Panc1 (cell line): ENCODE data around the gene FHIT. TPM values are rescaled to one million over a fixed set of nuclear protein-coding genes. Genes with fewer than 3 reads are reported as not detected.

Source experiments
- ATAC-seq: fragments of 200-7000 bp; cut with Tn5 transposase; 2 replicates; pipeline ENCODE4 v1.9.1; 2020; ENCODE audit warnings: mild to moderate bottlenecking, moderate library complexity
- BruUV-seq: library from RNA; stranded (reverse); fragments of 400-500 nt; replicated peaks from 2 replicates; lab custom pipeline; 2021; lab: Mats Ljungman, UMichigan
- CTCF ChIA-PET: fragments of 300-600 bp; sonication (Branson Sonifier 250); formaldehyde crosslinking; loops from one replicate; lab custom pipeline; 2022; ENCODE audit warnings: antibody characterized with exemption; lab: Charles Lee
- POLR2A ChIA-PET: fragments of 300-600 bp; sonication (Branson Sonifier 250); formaldehyde crosslinking; loops from one replicate; lab custom pipeline; 2022; ENCODE audit warnings: antibody characterized with exemption; lab: Charles Lee
- DNase-seq: peaks from one replicate; pipeline ENCODE4 v3.0.0-alpha.2; 2010; ENCODE audit warnings: low read depth, low spot score
- H3K27ac ChIP-seq: 2 replicates; pipeline ENCODE4 v1.5.1; 2011; ENCODE audit warnings: mild to moderate bottlenecking, low read length, inconsistent platforms
- H3K27me3 ChIP-seq: fragments of 200-500 bp; sonication (Bioruptor generic); 2 replicates; pipeline ENCODE4 v1.6.0; 2014; ENCODE audit warnings: low read length, inconsistent platforms; ENCODE audit not compliant: control insufficient read depth, insufficient read depth
- H3K36me3 ChIP-seq: fragments of 200-500 bp; sonication (Bioruptor generic); 2 replicates; pipeline ENCODE4 v1.5.1; 2014; ENCODE audit warnings: inconsistent platforms, mild to moderate bottlenecking, low read length, moderate library complexity; ENCODE audit not compliant: control insufficient read depth, insufficient read depth
- H3K4me1 ChIP-seq: 2 replicates; pipeline ENCODE4 v1.5.1; 2011; ENCODE audit warnings: inconsistent platforms, mild to moderate bottlenecking, low read length, moderate library complexity; ENCODE audit not compliant: control insufficient read depth, insufficient read depth
- H3K4me3 ChIP-seq, 2 experiments: 2 replicates each; pipeline ENCODE4 v1.5.1; 2011 to 2012; ENCODE audit warnings: low read depth in 2 of 2, low read length in 2 of 2, mild to moderate bottlenecking in 2 of 2, inconsistent platforms in 1 of 2, moderate library complexity in 1 of 2
- H3K9me3 ChIP-seq: fragments of 200-500 bp; sonication (Bioruptor generic); 2 replicates; pipeline ENCODE4 v1.5.1; 2014; ENCODE audit warnings: low read depth, mild to moderate bottlenecking, inconsistent platforms, low read length, moderate library complexity; ENCODE audit not compliant: control insufficient read depth, insufficient read depth
- CTCF ChIP-seq: fragments of 450-650 bp; IDR thresholded peaks from 2 replicates; pipeline ENCODE4 v1.5.1; 2017; ENCODE audit warnings: mild to moderate bottlenecking
- POLR2AphosphoS5 ChIP-seq: IDR thresholded peaks from 2 replicates; pipeline ENCODE4 v1.6.1; 2012; ENCODE audit warnings: mild to moderate bottlenecking, low read depth, low read length, moderate library complexity
- REST ChIP-seq, 2 experiments: IDR thresholded peaks; 2 replicates each; pipeline ENCODE4 v1.6.1; 2011 to 2012; ENCODE audit warnings: low read depth in 2 of 2, control low read depth in 1 of 2, low read length in 1 of 2, mild to moderate bottlenecking in 1 of 2, moderate library complexity in 1 of 2; ENCODE audit not compliant: insufficient read depth in 1 of 2
- SIN3A ChIP-seq: IDR thresholded peaks from 2 replicates; pipeline ENCODE4 v1.6.1; 2012; ENCODE audit warnings: low read depth, mild to moderate bottlenecking, low read length, moderate library complexity, borderline replicate concordance; ENCODE audit not compliant: insufficient read depth
- TCF7L2 ChIP-seq: IDR thresholded peaks from 2 replicates; pipeline ENCODE4 v1.6.1; 2011; ENCODE audit warnings: mild to moderate bottlenecking, low read depth, low read length, inconsistent platforms
- in situ Hi-C: cut with HindIII; loops from 2 replicates; pipeline ENCODE4 v1.10.0; 2016; ENCODE audit warnings: low sequenced_read_pairs, low pct_unique_long_range_greater_than_20kb
- intact Hi-C: fragments of 100-400 bp; cut with micrococcal nuclease; formaldehyde crosslinking; loops from one replicate; pipeline ENCODE4 v1.10.0; 2022; ENCODE audit not compliant: unreplicated experiment
- total RNA-seq: library from RNA; stranded (reverse); gene quantifications from one replicate; pipeline ENCODE4 v1.2.1, GENCODE V29; 2021; ENCODE audit not compliant: unreplicated experiment

Gene FHIT
- total RNA-seq, 1 experiment from 2014 or later: 2.2 TPM

- H3K36me3 ChIP-seq: no peaks in the 10 kb centered on the region
- H3K9me3 ChIP-seq: no peaks in the 10 kb centered on the region
- in situ Hi-C loops: no loop called here
- ATAC-seq (no peak), DNase-seq (no peak)
- CTCF ChIA-PET: no interaction called here
- POLR2A ChIA-PET: no interaction called here
- BruUV-seq: no TSS peak
- H3K4me1 ChIP-seq: no peaks in the 10 kb centered on the region
- no peaks in the 10 kb centered on the region for H3K27me3 ChIP-seq
- no peak overlapping the region for H3K27ac ChIP-seq
- intact Hi-C loops: no loop called here
- no peak for TF ChIP-seq TCF7L2
- no peak overlapping the region for H3K4me3 ChIP-seq
Measured at GRCh38 chr3:60801307-60801706, 449.9 kb downstream of the FHIT start.

- ATAC-seq (no peak), DNase-seq (no peak)
- no TSS peak for BruUV-seq
- POLR2A ChIA-PET: no interaction called here
- intact Hi-C loops (no loop called here), in situ Hi-C loops (no loop called here)
- Histone ChIP-seq H3K9me3 (no peaks in the 10 kb centered on the region), H3K27ac (no peak overlapping the region), H3K27me3 (no peaks in the 10 kb centered on the region), H3K4me3 (no peak overlapping the region), H3K36me3 (no peaks in the 10 kb centered on the region), H3K4me1 (no peaks in the 10 kb centered on the region)
- CTCF ChIA-PET: no interaction called here
- TF ChIP-seq POLR2AphosphoS5 (no peak), CTCF (no peak), SIN3A (no peak), TCF7L2 (no peak), REST (IDR thresholded peaks at IDR 0.05; ENCODE audit: insufficient read depth in 1 of 2, low read depth in 2 of 2, low read length in 1 of 2) (no peak)
Measured at GRCh38 chr3:60798456-60798855, 452.8 kb downstream of the FHIT start.

GRCh38 chr3:60792249-60792852 is 458.9 kb downstream of the FHIT start:
- intact Hi-C loops (no loop called here), in situ Hi-C loops (no loop called here)
- Histone ChIP-seq H3K36me3 (no peaks in the 10 kb centered on the region), H3K4me3 (no peak overlapping the region), H3K27ac (no peak overlapping the region), H3K27me3 (no peaks in the 10 kb centered on the region), H3K4me1 (no peaks in the 10 kb centered on the region), H3K9me3 (no peaks in the 10 kb centered on the region)
- ATAC-seq (no peak), DNase-seq (no peak)
- ChIA-PET CTCF (no interaction called here), POLR2A (no interaction called here)
- no peak for TF ChIP-seq TCF7L2
- no peak for TF ChIP-seq POLR2AphosphoS5
- TF ChIP-seq CTCF: no peak
- no peak for TF ChIP-seq SIN3A
- TF ChIP-seq REST (IDR thresholded peaks at IDR 0.05; ENCODE audit: insufficient read depth in 1 of 2, low read depth in 2 of 2, low read length in 1 of 2): no peak
- no TSS peak for BruUV-seq
